IPS-18a (cell line): ENCODE data around the gene CHRNE.

Experiments used
- H3K27ac ChIP-seq: one replicate; pipeline ENCODE4 v1.5.1; 2013; ENCODE audit warnings: low read length
- H3K27me3 ChIP-seq: one replicate; pipeline ENCODE4 v1.6.1; 2013; ENCODE audit warnings: mild to moderate bottlenecking, low read length; ENCODE audit not compliant: control insufficient read depth, insufficient read depth
- H3K36me3 ChIP-seq: one replicate; pipeline ENCODE4 v1.6.1; 2013; ENCODE audit warnings: low read depth, low read length; ENCODE audit not compliant: control insufficient read depth
- H3K4me1 ChIP-seq: one replicate; pipeline ENCODE4 v1.6.1; 2013; ENCODE audit warnings: low read depth, low read length; ENCODE audit not compliant: control insufficient read depth
- H3K4me3 ChIP-seq: one replicate; pipeline ENCODE4 v1.5.1; 2013; ENCODE audit warnings: low read length
- H3K9ac ChIP-seq: one replicate; pipeline ENCODE4 v1.6.1; 2013; ENCODE audit warnings: mild to moderate bottlenecking, low read length, moderate library complexity
- H3K9me3 ChIP-seq: one replicate; pipeline ENCODE4 v1.6.1; 2013; ENCODE audit warnings: low read depth, low read length; ENCODE audit not compliant: control insufficient read depth

CHRNE gene

DNA sequence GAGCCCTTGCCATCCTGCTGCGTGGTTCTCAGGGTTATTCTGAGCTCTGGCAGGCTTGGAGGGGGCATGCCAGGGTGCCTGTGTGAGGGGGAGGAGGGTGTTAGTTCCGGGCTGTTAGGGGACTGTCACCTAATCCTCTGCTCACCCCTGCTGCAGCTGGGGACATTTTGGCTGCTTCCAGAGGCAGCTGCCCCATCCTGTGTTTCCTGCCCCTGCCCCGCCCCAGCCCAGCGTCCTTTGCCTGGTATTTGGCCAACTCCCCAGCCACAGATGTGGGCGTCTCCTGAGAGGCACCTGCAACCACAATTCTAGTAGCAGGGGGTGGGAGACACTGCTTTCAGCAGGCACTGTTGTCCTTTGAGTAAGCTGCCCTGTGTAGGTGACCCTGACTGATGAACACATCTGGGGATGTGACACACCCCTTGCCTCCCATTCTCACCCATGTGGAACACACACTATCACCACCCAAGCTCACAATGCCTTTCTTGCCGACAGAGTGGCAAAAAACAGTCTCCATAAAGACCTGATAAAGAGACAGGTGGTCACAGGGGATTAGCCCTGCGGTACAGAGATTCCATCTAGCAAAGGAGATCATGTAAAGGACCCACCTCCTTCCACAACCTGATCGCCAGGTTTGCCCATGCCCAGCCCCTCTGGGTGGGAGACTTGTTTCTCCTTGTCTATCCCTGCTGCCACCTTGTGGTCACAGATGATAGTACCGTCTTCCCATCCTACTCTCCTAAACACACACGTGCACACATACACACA, at the start of gene CHRNE:
Gene CHRNE, minus strand, starts transcription at position 48 of the 768 bp plus-strand sequence. Its CDS starts 35 bp downstream, at position 13.
- Histone ChIP-seq H3K27ac (no peak within 1 kb of the TSS), H3K4me3 (no peak within 1 kb of the TSS), H3K9ac (no peak within 1 kb of the TSS)

DNA sequence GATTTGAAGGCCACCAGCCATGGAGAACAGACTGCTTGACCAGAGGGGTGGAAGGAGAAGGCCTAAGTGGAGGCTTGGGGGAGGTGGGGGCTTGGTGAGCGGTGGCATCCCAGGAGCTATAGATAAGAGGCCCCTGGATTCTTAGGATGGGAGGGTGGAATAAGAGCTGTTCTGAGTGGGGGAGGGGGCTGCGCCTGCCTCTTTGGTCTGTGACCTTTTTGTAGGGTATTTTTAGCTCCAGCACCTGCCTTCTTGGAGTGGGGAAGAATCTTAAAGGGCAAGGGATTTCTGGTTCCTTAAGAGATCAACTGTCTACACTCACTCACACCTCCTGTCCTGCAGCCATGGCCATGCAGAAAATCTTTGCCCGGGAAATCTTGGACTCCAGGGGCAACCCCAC, 48.6 kb upstream of the CHRNE start:
- Histone ChIP-seq H3K9me3 (no peaks in the 10 kb centered on the region), H3K27me3 (no peaks in the 10 kb centered on the region), H3K27ac (no peak overlapping the region), H3K36me3 (peaks cover 5% of the 10 kb centered on the region), H3K4me3 (peak overlapping the region; percentile 79), H3K9ac (no peak overlapping the region), H3K4me1 (peaks cover 14% of the 10 kb centered on the region)

More for the DNA sequence above, at the start of gene CHRNE:
- H3K27me3 ChIP-seq, result no peaks in the 10 kb centered on the region
- no peaks in the 10 kb centered on the region for H3K9me3 ChIP-seq
- H3K36me3 ChIP-seq, result no peaks in the 10 kb centered on the region
- no peaks in the 10 kb centered on the region for H3K4me1 ChIP-seq

DNA sequence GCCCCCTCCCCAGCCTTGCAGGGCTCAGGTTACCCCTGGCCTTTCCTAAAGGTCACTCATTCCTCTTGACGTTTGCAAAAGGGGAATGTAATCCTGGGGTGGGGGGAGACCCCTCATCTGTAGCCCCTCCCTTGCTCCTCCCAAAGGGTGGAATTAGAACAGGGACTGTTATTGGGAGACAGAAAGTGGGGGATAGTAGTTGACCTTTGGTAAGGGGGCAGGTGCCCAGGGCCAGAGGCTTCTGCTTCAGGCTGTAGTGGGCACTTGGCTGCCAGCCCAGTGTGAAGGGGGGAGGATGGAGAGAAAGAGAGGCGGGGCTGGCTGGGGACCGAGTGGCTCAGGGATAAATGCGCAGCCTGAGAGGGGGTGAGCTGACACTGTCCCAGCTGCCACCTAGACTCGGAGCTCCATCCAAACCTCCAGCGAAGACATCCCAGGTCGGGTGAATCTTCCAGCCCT, 47.9 kb upstream of the CHRNE start, which contains the start of gene ENO3:
Gene ENO3, plus strand, starts transcription at position 374 of the 459 bp plus-strand sequence. CDS start 711 bp downstream, outside the sequence.
- Histone ChIP-seq H3K4me3 (peak within 1 kb of the TSS; percentile 79), H3K27ac (peak within 1 kb of the TSS; percentile 45), H3K36me3 (peaks cover 11% of the 10 kb centered on the region), H3K27me3 (no peaks in the 10 kb centered on the region), H3K9ac (peak within 1 kb of the TSS; percentile 88), H3K4me1 (peaks cover 19% of the 10 kb centered on the region), H3K9me3 (no peaks in the 10 kb centered on the region)

DNA sequence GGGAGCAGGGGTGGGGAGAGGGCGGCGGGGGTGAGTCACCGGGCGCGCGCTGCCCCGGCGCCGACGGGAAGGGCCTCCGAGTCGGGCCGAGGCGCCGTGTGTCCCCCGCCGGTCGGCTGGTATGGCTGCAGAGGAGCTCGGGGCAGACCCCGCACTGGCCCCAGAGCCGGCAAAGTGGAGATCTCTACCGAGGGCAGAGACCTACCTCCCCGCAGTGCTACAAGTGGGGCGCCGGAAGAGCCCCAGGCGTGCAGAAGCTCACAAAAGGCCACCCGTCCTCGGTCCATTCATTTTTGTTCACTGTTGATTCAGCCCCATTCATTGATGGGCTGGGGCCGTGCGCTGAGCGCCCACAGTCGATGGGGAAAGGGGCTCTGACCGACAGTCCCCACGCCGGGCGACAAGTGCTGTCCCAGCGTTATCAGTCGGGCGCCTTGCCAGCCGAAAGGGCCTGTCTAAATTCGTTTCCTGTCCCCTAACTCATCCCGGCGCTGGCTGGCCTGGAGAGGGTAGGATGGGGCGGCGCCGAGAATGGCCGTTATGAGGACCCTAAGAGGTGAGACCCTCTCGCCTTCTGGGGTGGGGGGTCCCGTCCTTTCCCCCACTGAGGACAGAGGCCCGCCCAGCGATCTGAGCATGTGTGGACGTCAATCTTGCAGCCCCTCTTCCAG, 47.3 kb upstream of the CHRNE start:
- peaks cover 23% of the 10 kb centered on the region for H3K4me1 ChIP-seq
- peak overlapping the region; percentile 88 for H3K9ac ChIP-seq
- H3K36me3 ChIP-seq, result peaks cover 17% of the 10 kb centered on the region
- no peaks in the 10 kb centered on the region for H3K9me3 ChIP-seq
- peak overlapping the region; percentile 45 for H3K27ac ChIP-seq
- peak overlapping the region; percentile 79 for H3K4me3 ChIP-seq
- no peaks in the 10 kb centered on the region for H3K27me3 ChIP-seq

DNA sequence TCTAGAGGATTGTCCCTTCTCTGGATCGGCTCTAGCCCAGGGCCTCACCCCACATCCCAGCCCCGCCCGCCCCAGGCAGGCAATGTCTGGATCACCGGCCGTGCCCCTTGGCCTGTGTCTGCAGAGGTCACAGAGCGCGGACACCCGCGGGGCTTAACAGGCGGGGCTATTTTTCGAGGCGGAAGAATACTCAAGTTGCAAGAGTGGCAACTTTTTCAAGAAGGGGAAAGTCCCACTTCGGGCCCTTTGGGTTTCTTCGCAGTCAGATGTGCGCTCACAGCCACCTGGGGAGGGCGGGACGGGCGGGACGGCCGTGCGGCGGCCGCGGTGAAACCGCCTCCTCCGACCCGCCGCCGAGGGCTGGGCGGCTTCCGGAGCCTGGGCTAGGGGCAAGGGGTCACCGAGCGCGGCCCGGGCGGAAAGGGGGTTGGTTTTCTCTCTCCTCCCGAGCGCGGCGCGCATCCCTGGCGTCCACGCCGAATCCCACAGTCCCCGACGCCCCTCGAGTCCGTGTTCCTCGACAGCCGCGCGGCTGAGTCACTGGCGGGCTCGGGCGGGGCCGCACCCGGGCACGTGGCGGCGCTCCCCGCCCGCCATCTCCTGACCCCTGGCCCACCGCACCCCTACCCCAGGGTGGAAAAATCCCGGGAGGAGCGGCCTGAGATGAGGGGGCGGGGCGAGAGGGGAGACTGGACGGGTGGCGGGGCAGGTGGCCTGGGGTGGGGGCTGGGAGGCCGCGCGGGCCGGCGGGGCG, 46.6 kb upstream of the CHRNE start:
- Histone ChIP-seq H3K9ac (peak overlapping the region; percentile 88), H3K27me3 (no peaks in the 10 kb centered on the region), H3K27ac (peak overlapping the region; percentile 65), H3K36me3 (peaks cover 24% of the 10 kb centered on the region), H3K4me3 (peak overlapping the region; percentile 75), H3K9me3 (no peaks in the 10 kb centered on the region), H3K4me1 (peaks cover 23% of the 10 kb centered on the region)

DNA sequence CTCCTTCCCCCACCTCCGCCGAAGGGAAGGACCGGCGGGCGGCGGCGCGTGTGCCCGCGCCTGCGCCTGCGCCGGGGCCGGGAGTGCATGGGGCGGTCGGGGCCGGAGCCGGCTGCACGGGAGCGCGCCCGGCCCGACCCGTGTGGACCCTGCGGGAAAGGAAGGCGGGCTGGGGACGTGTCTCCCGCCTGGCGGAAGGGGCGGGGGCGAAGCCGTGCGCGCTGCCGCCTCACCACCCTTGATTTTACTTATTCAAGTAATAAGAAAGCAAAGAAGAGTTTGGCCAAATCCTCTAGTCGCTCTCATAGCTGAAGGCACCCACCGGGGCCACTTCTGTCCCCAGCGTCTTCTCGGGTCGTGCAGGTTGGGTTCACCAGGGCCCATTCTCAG, 46.0 kb upstream of the CHRNE start:
- H3K36me3 ChIP-seq, result peaks cover 29% of the 10 kb centered on the region
- H3K9me3 ChIP-seq, result no peaks in the 10 kb centered on the region
- H3K9ac ChIP-seq, result peak overlapping the region; percentile 88
- H3K4me1 ChIP-seq, result peaks cover 23% of the 10 kb centered on the region
- peak overlapping the region; percentile 55 for H3K27ac ChIP-seq
- H3K4me3 ChIP-seq, result peak overlapping the region; percentile 75
- no peaks in the 10 kb centered on the region for H3K27me3 ChIP-seq

DNA sequence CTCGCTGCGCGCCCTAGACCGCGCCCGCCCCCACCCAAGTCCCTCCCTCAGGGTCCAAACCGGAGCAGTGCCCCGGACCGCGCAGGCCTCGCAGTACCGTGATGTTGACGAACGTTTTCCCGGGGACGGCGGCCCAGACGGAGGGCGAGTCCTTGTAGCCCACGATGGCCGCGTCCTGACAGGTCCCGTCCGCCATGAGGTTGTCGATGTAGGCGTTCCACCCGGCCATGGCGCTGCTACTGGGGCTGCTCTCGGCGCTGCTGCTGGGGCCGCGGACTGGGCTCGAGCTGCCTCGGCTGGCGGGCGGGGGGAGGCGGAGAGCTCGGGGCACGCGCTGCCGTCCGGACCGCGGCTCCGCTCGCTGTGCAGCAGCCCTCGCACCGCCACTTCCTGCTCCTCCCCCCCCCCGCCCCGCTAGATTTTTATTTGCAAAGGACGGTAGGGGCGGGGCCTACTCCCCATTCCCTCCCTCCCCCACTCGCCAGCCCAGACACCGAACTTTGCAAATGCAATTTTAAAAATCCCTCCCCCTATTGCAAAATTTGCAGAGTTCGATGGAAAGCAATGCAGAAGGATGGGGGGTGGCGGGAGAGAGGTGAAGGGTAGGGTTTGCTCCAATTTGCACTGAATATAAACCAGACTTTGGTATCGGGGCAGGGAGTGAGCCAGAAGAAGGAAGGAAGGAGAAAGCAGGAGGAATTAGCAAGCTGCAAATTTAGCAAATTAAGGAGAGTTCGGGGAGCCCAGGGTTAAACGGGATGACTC, 45.5 kb upstream of the CHRNE start, which contains the start of gene PFN1:
Gene PFN1, minus strand, starts transcription at position 365 of the 765 bp plus-strand sequence. Its CDS starts 136 bp downstream, at position 229.
- Histone ChIP-seq H3K27me3 (no peaks in the 10 kb centered on the region), H3K9ac (peak within 1 kb of the TSS; percentile 88), H3K36me3 (peaks cover 33% of the 10 kb centered on the region), H3K4me1 (peaks cover 23% of the 10 kb centered on the region), H3K4me3 (peak within 1 kb of the TSS; percentile 75), H3K9me3 (no peaks in the 10 kb centered on the region), H3K27ac (peak within 1 kb of the TSS; percentile 68)

DNA sequence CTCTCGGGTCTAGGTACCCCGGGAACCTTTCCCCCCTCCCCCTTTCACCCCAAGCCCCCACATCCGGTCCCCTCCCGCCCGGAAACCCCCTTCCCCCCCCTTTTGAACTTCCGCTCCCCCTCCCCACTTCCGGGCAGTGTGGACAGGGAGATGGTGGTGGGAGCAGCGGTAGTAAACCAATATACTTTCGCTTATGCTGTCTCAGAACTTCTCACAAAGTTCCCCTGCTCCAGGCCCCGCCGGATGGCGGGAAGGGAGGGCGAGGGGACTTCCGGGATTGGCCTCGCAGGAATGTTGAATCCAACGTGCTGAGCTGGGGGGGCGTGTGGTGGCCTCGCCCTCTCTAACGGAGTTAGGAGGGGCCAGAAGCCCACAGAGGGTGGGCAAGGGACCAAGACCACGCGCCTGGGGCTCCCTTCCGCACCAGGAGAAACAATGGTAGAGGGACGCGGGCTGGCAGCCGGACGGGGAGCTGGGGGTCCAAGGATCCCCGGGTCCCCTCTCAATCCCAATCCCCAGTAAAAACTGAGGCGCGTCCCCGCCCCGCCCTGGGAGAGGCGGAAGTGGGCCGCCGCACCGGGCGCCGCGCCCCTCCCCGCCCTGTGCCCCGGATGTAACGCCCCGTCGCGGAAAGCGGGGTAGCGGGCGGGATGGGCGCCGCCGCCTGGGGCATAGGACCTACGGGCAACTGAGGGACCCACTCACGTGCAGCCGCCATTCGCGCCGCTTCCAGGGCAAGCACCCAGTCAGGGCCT, 44.7 kb upstream of the CHRNE start:
- peaks cover 23% of the 10 kb centered on the region for H3K4me1 ChIP-seq
- peak overlapping the region; percentile 75 for H3K4me3 ChIP-seq
- no peaks in the 10 kb centered on the region for H3K9me3 ChIP-seq
- H3K27me3 ChIP-seq, result no peaks in the 10 kb centered on the region
- peak overlapping the region; percentile 68 for H3K27ac ChIP-seq
- H3K9ac ChIP-seq, result peak overlapping the region; percentile 88
- peaks cover 41% of the 10 kb centered on the region for H3K36me3 ChIP-seq

DNA sequence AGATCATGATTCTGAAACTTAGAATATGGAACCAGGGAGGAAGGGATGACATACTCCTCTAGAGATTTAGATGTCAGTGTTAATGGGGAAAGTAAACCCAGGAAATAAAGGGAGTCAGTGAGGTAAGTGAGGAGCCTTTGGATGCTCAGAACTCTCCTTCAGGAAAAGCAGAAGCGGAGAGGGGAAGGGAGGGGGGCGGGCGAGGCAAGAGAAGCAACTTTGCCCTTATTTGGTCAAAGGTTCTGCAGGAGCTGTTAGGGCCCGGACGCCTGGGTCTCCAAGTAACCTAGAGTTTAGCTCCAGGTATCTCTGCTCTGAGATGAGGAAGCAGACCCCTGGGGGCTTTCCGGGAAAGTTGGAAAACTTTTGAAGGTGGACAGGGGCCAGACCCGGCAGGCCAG, 44.1 kb upstream of the CHRNE start:
- H3K27me3 ChIP-seq, result no peaks in the 10 kb centered on the region
- H3K9ac ChIP-seq, result peak overlapping the region; percentile 88
- peak overlapping the region; percentile 69 for H3K27ac ChIP-seq
- peaks cover 44% of the 10 kb centered on the region for H3K36me3 ChIP-seq
- peak overlapping the region; percentile 75 for H3K4me3 ChIP-seq
- H3K9me3 ChIP-seq, result no peaks in the 10 kb centered on the region
- peaks cover 23% of the 10 kb centered on the region for H3K4me1 ChIP-seq

DNA sequence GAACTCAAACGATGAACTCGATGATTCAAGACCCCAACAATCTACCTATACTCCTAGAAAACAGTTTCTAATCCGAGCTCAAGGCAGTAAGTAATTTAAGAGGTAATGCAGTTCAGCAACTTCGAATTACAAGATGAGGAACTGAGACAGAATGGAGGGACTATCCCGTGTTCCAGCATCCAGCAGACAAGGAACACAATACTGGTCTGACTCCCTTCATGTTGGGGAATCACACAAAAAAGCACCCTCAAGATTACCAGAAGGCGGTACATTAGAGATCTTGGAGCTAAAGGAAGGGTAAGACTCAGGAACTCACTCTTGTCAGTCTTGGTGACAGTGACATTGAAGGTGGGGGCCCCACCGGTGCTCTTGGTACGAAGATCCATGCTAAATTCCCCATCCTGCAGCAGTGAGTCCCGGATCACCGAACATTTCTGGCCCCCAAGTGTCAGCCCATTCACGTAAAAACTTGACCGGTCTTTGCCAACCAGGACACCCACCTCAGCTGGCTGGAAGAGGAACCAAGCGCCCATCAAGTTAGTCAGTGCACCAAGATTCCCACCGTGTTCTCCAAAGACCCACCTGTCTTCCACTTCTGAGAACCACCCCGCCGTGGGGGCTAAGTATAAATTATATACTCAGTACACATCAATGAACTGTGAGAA, 43.5 kb upstream of the CHRNE start:
- H3K27ac ChIP-seq, result peak overlapping the region; percentile 69
- peak overlapping the region; percentile 88 for H3K9ac ChIP-seq
- H3K27me3 ChIP-seq, result no peaks in the 10 kb centered on the region
- H3K4me1 ChIP-seq, result peaks cover 18% of the 10 kb centered on the region
- peaks cover 44% of the 10 kb centered on the region for H3K36me3 ChIP-seq
- peak overlapping the region; percentile 75 for H3K4me3 ChIP-seq
- H3K9me3 ChIP-seq, result no peaks in the 10 kb centered on the region
